Activated CD4-positive, alpha-beta memory T cell treated with anti-CD3 and anti-CD28 coated beads, Interleukin-2, amount 10 ng/mL, durations not matched to agents 7 days and 5 days (primary cell): ENCODE results near the gene TMEM247. TPM values are rescaled to one million over a fixed set of nuclear protein-coding genes. Genes with fewer than 3 reads are reported as not detected.

Source experiments
- total RNA-seq, 2 experiments: library from RNA; stranded (reverse); gene quantifications; one replicate each; pipeline ENCODE4 v1.2.3, GENCODE V29; 2021

TMEM247 gene
- total RNA-seq, 2 experiments from 2014 or later, result not detected

Other genes starting within 250 kb of the TMEM247 start
- 10 to 100 TPM; 76.3 to 79.0 TPM for gene EPAS1, start 182.2 kb upstream of the TMEM247 start, total RNA-seq
- 10 to 100 TPM; 18.6 to 22.2 TPM for gene RHOQ, start 62.9 kb downstream of the TMEM247 start, total RNA-seq
- 10 to 100 TPM; 13.9 to 14.5 TPM for gene ATP6V1E2, start 63.0 kb downstream of the TMEM247 start, total RNA-seq
- gene PIGF, start 137.5 kb downstream of the TMEM247 start, total RNA-seq, result 10 to 100 TPM; 28.6 to 29.5 TPM
- gene CRIPT, start 137.7 kb downstream of the TMEM247 start, total RNA-seq, result 10 to 100 TPM; 11.2 to 12.1 TPM
- 1 to 10 TPM; 7.1 TPM for gene SOCS5, start 219.7 kb downstream of the TMEM247 start, total RNA-seq